HG03575 (cell line): ENCODE data around the gene ANKS1B.
"Not testable (repeated sequence)": the region's sequence is repeated elsewhere in the genome, so short reads cannot be mapped to it uniquely, and the experiment has no call there.

Source experiments
- ATAC-seq: cut with Tn5 transposase; IDR thresholded peaks from one replicate; pipeline ENCODE4 v1.9.1; 2021; ENCODE audit not compliant: unreplicated experiment, insufficient number of reproducible peaks, low FRiP score; ENCODE audit errors: extremely low read depth

Gene ANKS1B

DNA sequence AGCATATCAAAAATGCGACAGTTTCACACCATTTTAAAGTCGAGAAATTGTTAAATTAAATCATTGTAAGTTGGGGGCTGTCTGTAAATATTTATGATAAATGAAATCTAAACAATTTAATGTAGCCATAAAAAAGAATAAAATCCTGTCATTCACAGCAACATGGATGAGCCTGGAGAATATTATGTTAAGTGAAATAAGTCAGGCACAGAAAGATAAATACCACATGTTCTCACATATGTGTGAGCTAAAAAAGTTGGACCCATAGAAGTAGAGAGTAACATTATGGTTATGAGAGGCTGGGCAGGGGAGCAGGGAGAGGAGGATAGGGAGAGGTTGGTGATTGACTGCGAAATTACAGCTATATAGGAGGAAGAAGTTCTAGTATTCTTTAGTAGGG is 201.3 kb downstream of the ANKS1B start:
- ATAC-seq = no peak

DNA sequence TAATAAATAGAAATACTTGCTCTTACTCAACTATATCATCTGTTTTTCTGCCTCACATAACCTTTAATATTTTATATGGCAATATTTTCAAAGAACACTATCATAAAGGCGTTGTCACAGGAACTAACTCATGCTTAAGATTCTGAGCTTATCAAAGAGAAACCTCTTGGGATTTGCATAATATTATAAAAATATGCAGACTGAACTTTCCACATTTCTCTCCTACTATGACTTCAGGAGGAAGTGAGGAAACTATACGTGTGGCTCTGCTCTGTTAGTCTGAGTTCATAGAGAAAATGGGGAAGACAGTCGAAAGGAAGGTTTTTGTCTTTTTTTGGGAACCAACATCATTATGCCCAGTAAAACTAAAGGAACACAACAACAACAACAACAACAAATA is 212.5 kb downstream of the ANKS1B start:
- no peak for ATAC-seq

DNA sequence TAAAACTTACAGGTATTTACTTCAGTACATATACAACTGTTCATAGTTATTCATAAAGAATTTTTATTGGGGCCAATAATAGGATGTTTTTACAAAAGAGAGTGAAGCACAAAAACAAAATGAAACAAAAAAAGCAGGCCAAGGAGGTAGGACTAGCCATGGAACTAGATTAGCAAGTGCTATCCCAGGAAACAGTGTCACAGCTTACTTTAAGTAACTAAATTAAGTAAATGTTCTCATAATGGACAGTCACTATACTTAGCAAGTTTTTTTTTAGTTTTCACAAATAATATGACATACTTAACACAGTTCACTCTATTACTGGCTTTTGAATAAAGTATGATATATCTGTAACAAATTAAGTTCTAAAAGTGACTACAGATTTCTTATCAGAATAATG is 213.1 kb downstream of the ANKS1B start:
- no peak for ATAC-seq

DNA sequence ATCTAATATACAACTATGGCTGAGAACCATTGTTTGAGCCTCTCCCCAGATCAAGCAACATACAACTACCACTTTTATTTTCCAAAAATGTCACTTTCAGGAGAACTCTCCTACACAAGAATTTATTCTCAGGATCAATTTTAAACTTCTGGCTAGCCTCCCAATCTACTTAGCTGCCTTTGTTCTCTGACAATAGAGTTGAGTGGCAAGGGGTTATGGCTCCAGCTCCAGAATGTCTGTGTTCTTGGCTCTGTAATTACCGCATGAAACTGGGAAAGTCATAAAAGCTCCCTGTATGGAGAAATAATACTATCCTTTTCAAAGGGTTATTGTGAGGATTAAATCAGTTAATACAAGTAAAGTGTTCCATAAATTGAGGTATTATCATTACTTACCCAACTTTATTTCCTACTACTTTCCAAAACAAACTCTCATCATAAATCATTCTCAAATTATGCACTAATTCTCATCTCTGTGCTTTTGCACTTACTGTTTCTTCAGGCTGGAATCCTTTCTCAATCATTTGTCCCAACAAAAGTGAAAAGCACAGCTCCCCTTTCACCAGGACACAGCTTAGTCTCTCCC is 215.2 kb downstream of the ANKS1B start:
- no peak for ATAC-seq

DNA sequence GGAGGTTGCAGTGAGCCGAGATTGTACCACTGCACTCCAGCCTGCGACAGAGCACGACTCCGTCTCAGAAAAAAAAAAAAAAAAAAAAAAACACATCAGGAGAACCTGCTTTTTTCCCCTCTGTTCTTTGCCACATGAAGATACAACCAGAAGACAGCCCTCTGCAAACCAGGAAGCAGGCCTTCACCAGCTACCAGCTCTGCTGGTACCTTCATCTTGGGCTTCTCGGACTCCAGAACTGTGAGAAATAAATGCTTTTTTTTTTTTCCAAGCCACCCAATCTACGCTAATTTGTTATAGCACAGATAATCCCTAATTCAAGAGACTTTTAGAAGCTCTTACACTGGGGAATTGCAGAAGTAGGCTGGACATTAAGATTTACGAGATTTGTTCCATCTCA is 216.0 kb downstream of the ANKS1B start:
- ATAC-seq = no peak

DNA sequence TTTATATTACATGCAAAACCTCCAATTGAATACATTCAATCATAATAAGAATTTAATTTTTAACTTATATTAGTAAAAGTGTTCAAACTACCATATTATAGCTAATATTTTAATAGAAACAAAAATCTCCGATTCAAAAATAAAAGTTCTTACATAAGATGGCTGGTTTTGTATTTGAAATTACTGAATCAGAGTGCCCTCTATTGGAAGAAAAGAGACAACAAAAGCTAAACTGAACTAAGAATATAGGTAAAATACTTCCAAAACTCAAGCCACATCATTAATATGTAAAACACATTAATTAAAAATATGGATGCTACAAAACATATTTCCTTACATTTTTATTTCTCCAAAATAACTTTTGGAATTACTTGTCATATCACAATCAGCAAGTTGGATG is 216.9 kb downstream of the ANKS1B start:
- no peak for ATAC-seq

DNA sequence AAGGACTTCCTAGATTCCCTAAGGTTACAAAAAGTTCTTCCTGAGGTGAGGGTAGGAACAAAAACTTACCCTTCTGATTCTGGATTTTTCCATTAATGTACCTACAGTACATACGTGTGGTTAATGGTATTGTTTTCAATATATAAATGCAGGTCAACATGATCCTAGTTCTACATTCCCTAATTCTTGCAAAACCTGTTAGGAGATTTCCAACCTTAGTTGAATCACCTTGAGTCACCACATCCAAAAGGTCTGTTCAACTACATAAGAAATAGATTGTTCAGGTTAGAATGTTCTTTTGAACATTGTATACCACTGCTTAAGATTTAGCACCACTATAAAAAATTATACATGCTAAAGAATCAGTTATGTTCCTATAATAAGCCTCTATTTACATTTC is 218.3 kb downstream of the ANKS1B start:
- no peak for ATAC-seq

DNA sequence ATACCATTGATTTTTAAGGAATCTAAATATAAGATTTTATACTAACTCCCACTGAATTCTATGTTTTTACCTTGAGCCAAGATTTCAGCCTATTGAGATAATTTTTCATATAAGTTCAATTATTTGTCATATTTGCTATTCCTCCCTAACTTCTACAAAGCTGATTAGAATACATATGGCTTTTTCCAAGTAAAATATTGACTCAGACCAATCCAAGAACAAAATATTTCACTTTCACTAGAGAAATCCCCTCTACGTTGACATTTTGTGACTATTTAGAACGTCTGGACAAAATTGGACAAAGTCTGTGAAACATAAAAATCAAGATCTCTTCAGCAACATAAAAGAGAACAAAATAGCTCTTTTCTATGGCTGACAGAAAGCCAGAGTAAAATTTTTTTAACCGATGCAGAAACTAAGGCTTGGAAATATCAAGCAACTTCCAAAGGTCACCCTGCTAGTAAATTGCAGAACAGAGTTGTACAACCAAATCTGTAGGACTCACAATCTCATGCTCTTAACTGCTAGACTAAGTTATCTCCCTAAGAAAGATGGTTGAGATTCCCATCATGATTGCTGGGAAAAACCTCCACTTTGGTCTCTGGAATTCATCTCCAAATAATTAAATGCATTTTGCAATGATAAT is 219.1 kb downstream of the ANKS1B start:
- ATAC-seq = no peak

DNA sequence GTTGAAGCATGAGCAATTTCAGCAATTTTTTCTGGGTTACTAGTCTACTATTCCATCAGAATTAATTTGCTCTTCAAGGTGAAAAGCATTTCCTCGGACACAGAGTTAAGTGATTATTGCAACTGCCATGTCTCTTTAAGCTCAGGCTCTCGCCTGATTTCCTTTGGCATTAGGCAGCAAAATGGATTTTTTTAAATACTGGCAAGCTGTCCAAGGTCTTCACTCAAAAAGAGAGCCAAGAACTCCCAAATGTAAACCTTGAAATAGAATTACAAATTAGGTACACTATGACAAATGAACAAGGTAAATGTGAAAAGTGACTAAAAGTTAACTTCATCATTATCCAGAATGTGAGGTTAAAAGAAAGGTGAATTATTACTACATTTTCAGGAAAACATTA is 225.3 kb downstream of the ANKS1B start:
- ATAC-seq = no peak

DNA sequence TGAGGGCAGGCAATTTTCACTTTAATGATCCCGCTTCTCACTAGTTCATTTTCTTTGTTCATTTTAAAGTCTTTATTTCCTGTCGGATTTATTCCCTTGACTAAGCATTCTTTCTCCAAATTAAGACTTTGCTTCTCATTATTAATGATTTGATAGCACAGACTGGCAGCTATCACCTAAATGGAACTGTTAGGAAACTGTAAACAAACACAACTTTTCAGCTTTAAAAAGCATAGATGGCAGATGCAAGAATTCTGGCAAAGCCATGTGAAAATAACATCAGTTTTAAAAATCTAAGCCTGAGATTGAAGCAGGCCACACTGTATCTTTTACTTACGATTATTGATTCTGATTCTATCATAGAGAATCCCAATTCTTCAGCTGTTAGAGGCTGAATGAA is 225.7 kb downstream of the ANKS1B start:
- ATAC-seq = no peak

DNA sequence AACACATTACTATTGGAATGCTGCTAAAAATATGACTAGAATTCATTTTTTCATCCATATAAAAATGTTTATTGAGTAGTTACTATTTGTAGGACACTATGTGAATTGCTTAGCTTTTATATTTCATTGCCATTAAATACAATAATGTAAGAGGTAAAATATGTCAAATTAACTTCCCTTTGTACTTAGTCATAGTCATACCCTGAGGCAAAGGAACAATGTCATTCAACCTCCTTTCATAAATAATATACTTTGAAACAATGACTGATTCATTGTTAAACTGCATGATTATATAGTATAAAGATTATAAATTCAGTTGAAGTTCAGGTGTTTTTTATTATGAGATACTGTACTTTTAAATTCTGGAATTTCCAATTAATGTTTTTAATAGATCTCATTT is 232.0 kb downstream of the ANKS1B start:
- no peak for ATAC-seq

DNA sequence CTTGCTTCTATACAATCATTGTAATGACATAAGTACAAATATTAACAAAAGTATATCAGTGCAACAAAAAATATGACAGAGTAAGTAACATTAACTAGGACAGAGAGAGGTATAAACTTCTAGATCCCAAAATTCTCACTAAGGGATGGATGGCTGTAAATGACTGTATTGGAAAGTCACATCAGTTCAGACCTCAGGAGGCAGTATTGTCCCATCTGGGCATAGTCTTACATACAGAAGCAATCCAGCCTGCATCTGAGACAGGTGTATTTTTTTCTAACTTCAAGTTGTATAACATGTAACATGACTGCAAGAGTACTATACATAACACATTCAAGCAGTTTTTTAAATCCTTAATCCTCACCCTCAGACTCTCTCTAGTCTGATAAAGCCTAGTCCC is 238.2 kb downstream of the ANKS1B start:
- ATAC-seq = no peak

DNA sequence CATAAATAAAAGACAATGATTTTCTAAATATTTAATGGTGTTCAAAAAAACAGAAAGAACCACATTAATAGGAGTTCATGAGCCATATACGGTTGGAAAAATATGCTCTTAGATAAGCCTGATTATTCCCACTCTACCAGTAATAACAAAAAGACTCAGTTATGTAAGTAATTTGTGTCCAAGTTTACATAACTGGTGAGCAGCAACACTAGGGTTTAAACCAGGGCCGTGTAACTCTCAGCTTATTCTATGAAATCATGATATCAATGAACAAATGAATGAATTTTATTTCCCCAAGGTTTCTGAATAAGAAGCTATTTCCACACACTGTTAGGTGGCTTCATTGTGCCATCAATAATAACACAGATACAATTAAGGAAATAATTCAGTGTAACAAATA is 238.8 kb downstream of the ANKS1B start:
- ATAC-seq = no peak

DNA sequence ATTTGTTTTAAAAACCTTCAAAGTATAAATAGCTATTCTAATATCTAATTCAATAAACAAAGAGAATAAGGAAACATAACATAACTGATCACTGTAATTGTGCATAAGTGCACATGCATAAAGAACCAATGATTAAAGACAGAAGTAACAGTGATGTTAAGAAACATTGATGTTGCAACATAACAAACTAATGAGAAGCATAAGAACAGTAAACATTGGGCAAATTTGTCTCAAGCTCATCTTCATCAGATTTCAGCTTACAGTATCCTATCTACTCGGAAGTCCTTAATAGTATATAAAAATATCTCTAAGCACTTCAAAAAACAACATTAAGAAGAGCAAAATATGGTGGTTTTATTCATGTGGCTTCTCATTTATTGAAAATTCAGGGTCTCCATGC is 239.6 kb downstream of the ANKS1B start:
- no peak for ATAC-seq

DNA sequence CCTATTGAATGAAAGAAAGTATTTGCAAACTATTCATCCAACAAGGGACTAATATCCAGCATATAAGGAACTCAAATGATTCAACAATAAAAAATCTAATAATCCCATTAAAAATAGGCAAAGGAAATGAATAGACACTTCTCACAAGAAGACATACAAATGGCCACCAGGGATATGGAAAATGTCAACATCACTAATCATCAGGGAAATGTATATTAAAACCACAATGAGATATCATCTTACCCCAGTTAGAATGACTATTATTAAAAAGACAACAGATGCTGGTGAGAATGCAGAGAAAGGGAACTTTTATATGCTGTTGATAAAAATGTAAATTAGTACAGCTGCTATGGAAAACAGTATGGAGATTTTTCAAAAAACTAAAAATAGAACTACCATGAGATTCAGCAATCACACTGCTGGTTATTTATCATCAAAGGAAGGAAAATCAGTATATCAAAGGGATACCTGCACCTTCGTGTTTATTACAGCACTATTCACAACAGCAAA is 247.9 kb downstream of the ANKS1B start:
- ATAC-seq = no peak

DNA sequence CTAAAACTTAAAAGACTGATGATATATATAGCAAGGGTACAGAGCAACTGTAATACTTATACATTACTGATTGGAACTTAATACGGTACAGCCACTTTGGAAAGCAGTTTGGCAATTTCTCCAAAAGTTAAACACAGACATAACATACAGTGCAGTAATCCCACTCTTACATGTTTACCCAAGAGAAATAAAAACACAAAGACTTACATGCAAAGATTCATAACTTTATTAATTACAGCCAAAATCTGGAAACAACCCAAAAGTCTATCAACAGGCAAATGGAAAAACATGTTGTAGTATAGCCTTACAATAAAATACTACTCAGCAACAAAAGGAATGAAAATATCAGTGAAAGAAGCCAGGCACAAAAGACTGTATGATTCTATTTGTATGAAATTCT is 252.6 kb downstream of the ANKS1B start:
- ATAC-seq = no peak

DNA sequence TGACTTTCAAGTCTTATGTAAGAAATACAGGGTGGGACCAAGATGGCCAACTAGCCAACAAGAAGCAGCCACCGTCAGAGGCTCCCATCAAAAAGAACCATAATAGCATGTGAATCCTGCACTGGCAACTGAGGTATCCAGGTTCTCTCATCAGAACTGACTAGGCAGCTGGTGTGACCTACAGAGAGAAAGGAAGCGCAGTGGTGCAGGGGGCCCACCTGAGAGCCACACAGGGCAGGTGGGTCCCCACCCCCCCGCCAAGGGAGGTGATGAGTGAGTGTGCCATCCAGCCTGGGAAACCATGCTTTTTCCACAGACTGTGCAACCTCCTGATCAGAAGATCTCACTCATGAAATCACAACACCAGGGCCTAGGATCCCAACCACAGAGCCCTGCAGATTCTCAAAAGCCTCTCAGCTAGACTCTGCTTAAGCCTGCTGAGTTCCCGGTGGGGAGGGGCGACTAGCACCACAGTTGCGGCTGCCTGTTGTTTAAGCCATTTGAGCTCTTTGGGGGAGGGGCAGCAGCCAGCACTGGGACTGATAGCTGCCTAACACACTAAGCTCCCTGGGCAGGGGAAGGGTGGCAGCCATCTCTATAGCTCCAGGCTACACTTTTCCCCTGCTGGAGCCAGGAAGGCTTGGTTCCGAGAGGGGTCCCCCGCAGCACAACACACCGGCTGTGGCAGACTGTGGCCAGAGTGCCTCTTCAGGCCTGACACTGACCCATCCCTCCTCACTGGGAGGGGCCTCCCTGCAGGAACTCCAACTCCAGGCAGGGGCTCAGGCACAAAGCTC is 261.8 kb downstream of the ANKS1B start:
- no peak for ATAC-seq

DNA sequence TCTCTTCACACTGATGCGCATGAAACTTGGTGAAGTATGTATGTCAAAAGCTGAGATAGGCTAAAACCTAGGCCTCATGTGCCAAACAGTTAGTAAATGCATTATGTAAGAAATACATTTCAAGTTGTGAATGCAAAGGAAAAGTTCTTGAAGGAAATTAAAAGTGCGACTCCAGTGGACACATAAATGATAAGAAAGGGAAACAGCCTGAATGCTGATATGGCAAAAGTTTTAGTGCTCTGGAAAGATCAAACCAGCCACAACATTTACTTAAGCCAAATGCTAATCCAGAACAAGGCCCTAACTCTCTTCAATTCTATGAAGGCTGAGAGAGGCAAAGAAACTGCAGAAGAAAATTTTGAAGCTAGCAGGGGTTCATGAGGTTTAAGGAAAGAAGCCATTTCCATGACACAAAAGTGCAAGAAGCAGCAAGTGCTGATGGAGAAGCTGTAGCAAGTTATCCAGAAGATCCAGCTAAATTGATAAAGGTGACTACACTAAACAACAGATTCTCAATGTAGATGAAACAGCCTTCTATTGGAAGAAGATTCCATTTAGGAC is 262.9 kb downstream of the ANKS1B start:
- ATAC-seq = no peak

DNA sequence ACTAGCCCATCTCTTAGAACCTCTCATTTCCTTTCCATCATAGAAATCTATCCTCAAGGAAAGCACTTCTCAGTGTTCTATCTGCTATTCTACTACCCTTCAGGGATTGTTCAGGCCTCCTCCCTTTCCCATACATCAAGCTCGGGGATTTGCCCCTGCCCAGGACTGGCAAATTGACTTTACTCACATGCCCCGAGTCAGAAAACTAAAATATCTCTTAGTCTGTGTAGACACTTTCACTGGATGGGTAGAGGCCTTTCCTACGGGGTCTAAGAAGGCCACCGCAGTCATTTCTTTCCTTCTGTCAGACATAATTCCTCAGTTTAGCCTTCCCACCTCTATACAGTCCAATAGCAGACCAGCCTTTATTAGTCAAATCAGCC is 264.7 kb downstream of the ANKS1B start:
- ATAC-seq = not testable (repeated sequence)
